ENCODE data around the gene HSF2. TPM values are rescaled to one million over a fixed set of nuclear protein-coding genes. Genes with fewer than 3 reads are reported as not detected.

Gene HSF2
- total and polyA plus RNA-seq, 2 donors from 2014 or later, result 7.8 to 9.5 TPM

GRCh38 chr6:122404444-122404843 lies 5.0 kb downstream of the HSF2 start:
- FAIRE-seq (no peak), DNase-seq (no peak)
- Histone ChIP-seq H3K27me3 (ENCODE audit: control insufficient read depth, insufficient read depth, low read length) (no peaks in the 10 kb centered on the region), H3K36me3 (ENCODE audit: control insufficient read depth in 2 of 3, insufficient read depth in 3 of 3, low read length in 3 of 3) (peaks cover 0 to 2% (median 2%) of the 10 kb centered on the region in 3 donors), H3K4me1 (ENCODE audit: control insufficient read depth in 2 of 3, insufficient read depth in 2 of 3, low read depth in 1 of 3, low read length in 3 of 3) (peaks cover 2 to 13% (median 4%) of the 10 kb centered on the region in 3 donors), H3K4me3 (ENCODE audit: low read length in 3 of 3) (no peak overlapping the region), H3K27ac (ENCODE audit: low read depth in 2 of 2, low read length in 2 of 2) (no peak overlapping the region), H3K9me3 (ENCODE audit: control insufficient read depth in 2 of 3, insufficient read depth in 1 of 3, low read length in 3 of 3) (no peaks in the 10 kb centered on the region), H3K9ac (ENCODE audit: low read length in 3 of 3) (no peak overlapping the region)
- TF ChIP-seq, protein P1, sequence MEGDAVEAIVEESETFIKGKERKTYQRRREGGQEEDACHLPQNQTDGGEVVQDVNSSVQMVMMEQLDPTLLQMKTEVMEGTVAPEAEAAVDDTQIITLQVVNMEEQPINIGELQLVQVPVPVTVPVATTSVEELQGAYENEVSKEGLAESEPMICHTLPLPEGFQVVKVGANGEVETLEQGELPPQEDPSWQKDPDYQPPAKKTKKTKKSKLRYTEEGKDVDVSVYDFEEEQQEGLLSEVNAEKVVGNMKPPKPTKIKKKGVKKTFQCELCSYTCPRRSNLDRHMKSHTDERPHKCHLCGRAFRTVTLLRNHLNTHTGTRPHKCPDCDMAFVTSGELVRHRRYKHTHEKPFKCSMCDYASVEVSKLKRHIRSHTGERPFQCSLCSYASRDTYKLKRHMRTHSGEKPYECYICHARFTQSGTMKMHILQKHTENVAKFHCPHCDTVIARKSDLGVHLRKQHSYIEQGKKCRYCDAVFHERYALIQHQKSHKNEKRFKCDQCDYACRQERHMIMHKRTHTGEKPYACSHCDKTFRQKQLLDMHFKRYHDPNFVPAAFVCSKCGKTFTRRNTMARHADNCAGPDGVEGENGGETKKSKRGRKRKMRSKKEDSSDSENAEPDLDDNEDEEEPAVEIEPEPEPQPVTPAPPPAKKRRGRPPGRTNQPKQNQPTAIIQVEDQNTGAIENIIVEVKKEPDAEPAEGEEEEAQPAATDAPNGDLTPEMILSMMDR (IDR thresholded peaks at IDR 0.05; ENCODE audit: borderline replicate concordance, extremely low read depth, insufficient read depth), result no peak
- intact Hi-C loops (cut with DNase I), result no loop called here

GRCh38 chr6:122405417-122405816 lies 6.0 kb downstream of the HSF2 start:
- H3K36me3 ChIP-seq (ENCODE audit: control insufficient read depth in 2 of 3, insufficient read depth in 3 of 3, low read length in 3 of 3), result peaks cover 0 to 2% (median 2%) of the 10 kb centered on the region in 3 donors
- no peak for DNase-seq
- no peak overlapping the region for H3K9ac ChIP-seq (ENCODE audit: low read length in 3 of 3)
- no peaks in the 10 kb centered on the region for H3K9me3 ChIP-seq (ENCODE audit: control insufficient read depth in 2 of 3, insufficient read depth in 1 of 3, low read length in 3 of 3)
- H3K27ac ChIP-seq (ENCODE audit: low read depth in 2 of 2, low read length in 2 of 2), result no peak overlapping the region
- intact Hi-C loops (cut with DNase I), result no loop called here
- no peak for FAIRE-seq
- H3K27me3 ChIP-seq (ENCODE audit: control insufficient read depth, insufficient read depth, low read length), result no peaks in the 10 kb centered on the region
- TF ChIP-seq, protein P1 (IDR thresholded peaks at IDR 0.05; ENCODE audit: borderline replicate concordance, extremely low read depth, insufficient read depth), result no peak
- H3K4me3 ChIP-seq (ENCODE audit: low read length in 3 of 3), result no peak overlapping the region
- peaks cover 2 to 12% (median 3%) of the 10 kb centered on the region in 3 donors for H3K4me1 ChIP-seq (ENCODE audit: control insufficient read depth in 2 of 3, insufficient read depth in 2 of 3, low read depth in 1 of 3, low read length in 3 of 3)

DNA sequence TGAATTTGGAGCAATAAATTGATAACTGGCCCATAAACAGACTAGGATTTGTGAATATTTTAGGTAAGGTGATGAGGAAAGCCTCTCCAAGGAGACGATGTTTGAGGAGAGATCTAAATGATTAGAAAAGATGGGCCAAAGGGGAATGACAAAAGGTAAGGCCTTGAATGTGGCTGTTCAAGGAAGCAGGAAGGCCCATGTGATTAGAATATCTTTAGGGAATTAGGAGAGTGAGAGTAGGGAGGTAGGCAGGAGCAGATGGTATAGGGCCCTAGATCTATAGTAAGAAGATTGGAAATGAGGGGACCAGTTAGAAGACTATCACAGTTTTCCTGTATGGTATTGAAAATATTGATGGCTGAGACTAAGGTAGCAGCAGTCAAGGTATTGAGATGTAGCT lies 6.7 kb downstream of the HSF2 start:
- intact Hi-C loops (cut with DNase I), result no loop called here
- FAIRE-seq, result no peak
- Histone ChIP-seq H3K9me3 (ENCODE audit: control insufficient read depth in 2 of 3, insufficient read depth in 1 of 3, low read length in 3 of 3) (no peaks in the 10 kb centered on the region), H3K4me1 (ENCODE audit: control insufficient read depth in 2 of 3, insufficient read depth in 2 of 3, low read depth in 1 of 3, low read length in 3 of 3) (peaks cover 0 to 4% (median 0%) of the 10 kb centered on the region in 3 donors), H3K4me3 (ENCODE audit: low read length in 3 of 3) (no peak overlapping the region), H3K36me3 (ENCODE audit: control insufficient read depth in 2 of 3, insufficient read depth in 3 of 3, low read length in 3 of 3) (peaks cover 0 to 2% (median 2%) of the 10 kb centered on the region in 3 donors), H3K27me3 (ENCODE audit: control insufficient read depth, insufficient read depth, low read length) (no peaks in the 10 kb centered on the region), H3K9ac (ENCODE audit: low read length in 3 of 3) (no peak overlapping the region), H3K27ac (ENCODE audit: low read depth in 2 of 2, low read length in 2 of 2) (no peak overlapping the region)
- no peak for DNase-seq
- TF ChIP-seq, protein P1 (IDR thresholded peaks at IDR 0.05; ENCODE audit: borderline replicate concordance, extremely low read depth, insufficient read depth), result no peak

GRCh38 chr6:122407712-122408111 lies 8.3 kb downstream of the HSF2 start:
- Histone ChIP-seq H3K9ac (ENCODE audit: low read length in 3 of 3) (no peak overlapping the region), H3K4me3 (ENCODE audit: low read length in 3 of 3) (no peak overlapping the region), H3K27me3 (ENCODE audit: control insufficient read depth, insufficient read depth, low read length) (no peaks in the 10 kb centered on the region), H3K36me3 (ENCODE audit: control insufficient read depth in 2 of 3, insufficient read depth in 3 of 3, low read length in 3 of 3) (peaks cover 0 to 5% (median 2%) of the 10 kb centered on the region in 3 donors), H3K4me1 (ENCODE audit: control insufficient read depth in 2 of 3, insufficient read depth in 2 of 3, low read depth in 1 of 3, low read length in 3 of 3) (no peaks in the 10 kb centered on the region), H3K9me3 (ENCODE audit: control insufficient read depth in 2 of 3, insufficient read depth in 1 of 3, low read length in 3 of 3) (no peaks in the 10 kb centered on the region), H3K27ac (ENCODE audit: low read depth in 2 of 2, low read length in 2 of 2) (no peak overlapping the region)
- FAIRE-seq (no peak), DNase-seq (no peak)
- intact Hi-C loops (cut with DNase I), result no loop called here
- TF ChIP-seq, protein P1 (IDR thresholded peaks at IDR 0.05; ENCODE audit: borderline replicate concordance, extremely low read depth, insufficient read depth), result no peak

Data from kidney (tissue), 14 donors.